Activated naive CD8-positive, alpha-beta T cell treated with anti-CD3 and anti-CD28 coated beads for 36 hours (primary cell): ENCODE data around the gene DPF3. TPM values are rescaled to one million over a fixed set of nuclear protein-coding genes. Genes with fewer than 3 reads are reported as not detected.
"Not testable (repeated sequence)": the region's sequence is repeated elsewhere in the genome, so short reads cannot be mapped to it uniquely, and the experiment has no call there.

Experiments
- DNase-seq: peaks from one replicate; pipeline ENCODE4 v3.0.0; 2021
- H3K27ac Mint-ChIP-seq: one replicate; pipeline ENCODE4 v1.8.0; 2022; ENCODE audit warnings: mild to moderate bottlenecking, moderate library complexity, mixed read lengths
- H3K27me3 Mint-ChIP-seq: one replicate; pipeline ENCODE4 v1.8.0; 2022; ENCODE audit warnings: mild to moderate bottlenecking, mixed read lengths
- H3K36me3 Mint-ChIP-seq: one replicate; pipeline ENCODE4 v1.8.0; 2021; ENCODE audit warnings: mild to moderate bottlenecking, mixed read lengths
- H3K4me1 Mint-ChIP-seq: one replicate; pipeline ENCODE4 v1.8.0; 2021; ENCODE audit warnings: mixed read lengths
- H3K4me3 Mint-ChIP-seq: one replicate; pipeline ENCODE4 v1.8.0; 2022; ENCODE audit warnings: mild to moderate bottlenecking, moderate library complexity, mixed read lengths
- H3K9me3 Mint-ChIP-seq: one replicate; pipeline ENCODE4 v1.8.0; 2022; ENCODE audit warnings: mixed read lengths
- total RNA-seq, 2 experiments: library from RNA; stranded (reverse); gene quantifications; one replicate each; pipeline ENCODE4 v1.2.3, GENCODE V29; 2021

Gene DPF3
- total RNA-seq, 2 experiments from 2014 or later = 1.1 to 1.3 TPM

DNA sequence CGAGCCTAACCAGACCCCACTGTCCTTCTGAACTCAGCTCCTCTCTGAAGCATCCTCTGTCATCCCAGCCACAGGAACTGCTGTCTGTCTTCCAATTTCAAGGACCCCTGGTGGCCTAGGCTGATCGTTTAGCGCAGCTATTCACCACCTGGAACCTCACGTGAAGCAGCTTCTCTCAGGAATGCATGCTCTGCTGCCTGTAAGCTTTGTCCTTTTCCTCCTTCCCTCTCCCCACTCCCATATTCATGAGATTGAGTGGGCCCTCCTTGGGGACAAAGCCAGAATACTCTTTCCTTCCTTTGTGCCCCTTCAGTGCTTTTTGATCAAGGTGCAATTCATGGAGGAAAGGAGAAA, 17.2 kb downstream of the DPF3 start:
- DNase-seq = no peak
- peaks cover 5% of the 10 kb centered on the region for H3K4me1 Mint-ChIP-seq
- H3K27ac Mint-ChIP-seq = no peak overlapping the region
- no peaks in the 10 kb centered on the region for H3K36me3 Mint-ChIP-seq
- peaks cover 3% of the 10 kb centered on the region for H3K9me3 Mint-ChIP-seq
- no peaks in the 10 kb centered on the region for H3K27me3 Mint-ChIP-seq
- no peak overlapping the region for H3K4me3 Mint-ChIP-seq

GRCh38 chr14:72876005-72876709, 17.7 kb downstream of the DPF3 start:
- Mint-ChIP-seq H3K36me3 (no peaks in the 10 kb centered on the region), H3K27me3 (no peaks in the 10 kb centered on the region), H3K9me3 (peaks cover 3% of the 10 kb centered on the region), H3K4me3 (no peak overlapping the region), H3K4me1 (peaks cover 5% of the 10 kb centered on the region), H3K27ac (no peak overlapping the region)
- no peak for DNase-seq

GRCh38 chr14:72870878-72871277, 23.0 kb downstream of the DPF3 start:
- not testable (repeated sequence) for H3K27ac Mint-ChIP-seq, H3K36me3 Mint-ChIP-seq, H3K9me3 Mint-ChIP-seq, H3K4me1 Mint-ChIP-seq, H3K27me3 Mint-ChIP-seq, H3K4me3 Mint-ChIP-seq, DNase-seq

DNA sequence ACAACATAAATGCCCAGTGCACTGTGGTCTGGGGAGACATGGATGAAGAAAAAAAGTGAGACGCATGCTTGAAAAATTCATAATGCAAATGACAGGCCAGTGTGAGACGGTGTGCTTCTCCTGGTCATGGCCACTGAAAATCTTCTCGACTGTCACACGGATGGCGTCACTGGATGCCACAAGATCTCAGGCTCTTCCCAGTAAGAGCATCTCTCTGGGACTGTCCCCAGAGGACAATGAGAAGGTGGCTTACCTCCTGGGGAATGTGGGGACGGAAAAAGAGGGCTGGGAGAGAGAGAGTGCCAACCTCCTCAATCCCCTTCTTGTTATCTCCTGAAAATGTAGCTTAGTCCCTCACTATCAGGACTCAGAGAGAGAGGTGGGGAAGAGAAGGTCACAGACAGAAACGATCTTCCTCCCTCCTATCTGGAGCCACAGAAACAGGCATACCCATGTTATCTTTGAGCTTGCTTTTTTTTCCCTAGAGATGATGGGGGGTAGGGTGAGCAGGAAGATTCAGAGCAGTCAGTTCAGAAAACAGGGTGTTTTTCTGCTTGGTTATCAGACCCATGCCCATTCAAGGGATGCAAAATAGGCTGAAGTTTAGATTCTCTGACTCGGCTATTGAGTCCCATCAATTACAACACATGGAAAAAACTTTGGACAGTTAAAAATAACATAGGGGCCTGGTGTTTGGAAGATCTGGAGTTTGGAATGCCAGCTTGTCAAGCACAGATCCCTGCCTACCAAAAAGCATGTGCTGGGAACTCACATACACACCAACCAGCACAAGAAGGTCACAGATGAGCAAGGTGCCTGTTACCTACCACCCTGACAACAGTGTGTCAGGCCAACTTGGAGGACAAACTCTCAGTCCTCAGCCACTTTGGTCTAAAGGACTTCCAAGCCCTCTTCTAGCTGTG, 24.2 kb downstream of the DPF3 start:
- Mint-ChIP-seq H3K9me3 (peaks cover 4% of the 10 kb centered on the region), H3K36me3 (no peaks in the 10 kb centered on the region), H3K27ac (no peak overlapping the region), H3K4me1 (no peaks in the 10 kb centered on the region), H3K4me3 (no peak overlapping the region), H3K27me3 (no peaks in the 10 kb centered on the region)
- DNase-seq = no peak

DNA sequence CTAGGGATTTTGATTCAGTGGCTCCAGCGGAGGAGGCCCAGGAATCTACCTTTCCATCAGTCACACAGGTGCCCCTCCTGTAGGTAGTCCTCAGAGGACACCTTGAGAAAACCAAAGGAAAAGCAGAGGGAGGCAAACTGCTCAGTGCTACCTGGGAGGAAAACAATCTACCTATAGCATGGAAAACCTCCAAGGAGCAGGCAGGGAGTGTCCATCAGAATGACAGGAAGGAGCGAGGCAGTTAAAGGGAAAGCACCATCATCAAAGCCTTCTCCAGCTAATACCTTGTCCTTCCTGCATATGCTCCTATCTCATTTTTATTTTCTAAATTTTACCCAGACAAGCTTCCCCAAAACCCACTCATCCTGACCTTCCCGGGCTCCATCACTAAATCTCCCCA, 25.4 kb downstream of the DPF3 start:
- H3K9me3 Mint-ChIP-seq = peaks cover 4% of the 10 kb centered on the region
- DNase-seq = no peak
- H3K36me3 Mint-ChIP-seq = no peaks in the 10 kb centered on the region
- H3K27me3 Mint-ChIP-seq = no peaks in the 10 kb centered on the region
- no peak overlapping the region for H3K4me3 Mint-ChIP-seq
- H3K4me1 Mint-ChIP-seq = no peaks in the 10 kb centered on the region
- H3K27ac Mint-ChIP-seq = no peak overlapping the region

- no peaks in the 10 kb centered on the region for H3K27me3 Mint-ChIP-seq
- no peak overlapping the region for H3K4me3 Mint-ChIP-seq
- no peaks in the 10 kb centered on the region for H3K4me1 Mint-ChIP-seq
- H3K9me3 Mint-ChIP-seq = no peaks in the 10 kb centered on the region
- no peak overlapping the region for H3K27ac Mint-ChIP-seq
- DNase-seq = no peak
- no peaks in the 10 kb centered on the region for H3K36me3 Mint-ChIP-seq
Measured at GRCh38 chr14:72864712-72865365, 29.1 kb downstream of the DPF3 start.

DNA sequence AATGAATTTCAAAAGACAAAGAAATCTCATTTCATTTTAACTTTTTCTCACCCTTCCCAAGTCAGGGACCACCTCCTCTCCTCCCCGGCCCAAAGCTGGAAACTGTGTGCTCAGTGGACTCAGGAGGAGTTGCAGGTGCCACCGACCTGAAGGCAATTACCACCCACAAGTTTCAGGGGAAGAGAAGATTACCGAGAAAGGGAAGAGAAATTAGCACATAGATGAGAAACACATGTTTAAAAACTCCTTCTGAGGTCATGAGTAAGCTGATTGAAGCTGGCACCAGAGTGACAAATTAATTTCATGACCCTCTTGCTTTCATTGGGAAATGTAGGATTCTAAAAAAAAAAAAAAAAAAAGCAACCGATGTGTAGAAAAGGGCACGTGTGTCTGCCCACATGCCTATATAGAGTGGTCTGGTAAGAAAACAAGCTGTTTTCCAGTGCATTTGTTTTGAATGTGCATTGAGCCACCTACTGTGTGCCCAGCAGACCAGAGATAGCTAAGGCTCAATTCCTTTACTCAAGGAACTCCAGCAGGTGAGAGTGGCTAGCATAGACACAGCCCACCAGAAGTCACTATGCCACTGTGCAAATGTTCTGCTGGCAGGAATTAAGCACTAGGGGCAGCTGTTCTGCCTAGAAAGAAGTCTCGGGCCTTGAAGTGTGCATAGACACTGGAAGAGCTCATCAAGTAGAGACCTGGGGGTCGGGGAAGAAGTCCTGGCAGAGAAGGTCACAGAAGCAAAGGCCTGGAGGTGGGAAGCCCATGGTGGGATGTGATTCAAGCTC, 30.5 kb downstream of the DPF3 start:
- Mint-ChIP-seq H3K27me3 (no peaks in the 10 kb centered on the region), H3K27ac (no peak overlapping the region)

GRCh38 chr14:72856530-72857266, 37.2 kb downstream of the DPF3 start:
- H3K27me3 Mint-ChIP-seq = no peaks in the 10 kb centered on the region
- no peak overlapping the region for H3K27ac Mint-ChIP-seq
- H3K36me3 Mint-ChIP-seq = no peaks in the 10 kb centered on the region
- no peak overlapping the region for H3K4me3 Mint-ChIP-seq
- no peak for DNase-seq
- H3K9me3 Mint-ChIP-seq = no peaks in the 10 kb centered on the region
- H3K4me1 Mint-ChIP-seq = peaks cover 7% of the 10 kb centered on the region

More for the DNA sequence above, 30.5 kb downstream of the DPF3 start:
- DNase-seq = no peak
- H3K4me3 Mint-ChIP-seq = no peak overlapping the region
- no peaks in the 10 kb centered on the region for H3K4me1 Mint-ChIP-seq
- no peaks in the 10 kb centered on the region for H3K36me3 Mint-ChIP-seq
- no peaks in the 10 kb centered on the region for H3K9me3 Mint-ChIP-seq

- DNase-seq = no peak
- Mint-ChIP-seq H3K9me3 (no peaks in the 10 kb centered on the region), H3K4me1 (peaks cover 7% of the 10 kb centered on the region), H3K27me3 (no peaks in the 10 kb centered on the region), H3K27ac (no peak overlapping the region), H3K4me3 (no peak overlapping the region), H3K36me3 (no peaks in the 10 kb centered on the region)
Measured at GRCh38 chr14:72855913-72856312, 38.0 kb downstream of the DPF3 start.

- Mint-ChIP-seq H3K27me3 (no peaks in the 10 kb centered on the region), H3K4me3 (no peak overlapping the region), H3K36me3 (no peaks in the 10 kb centered on the region), H3K9me3 (no peaks in the 10 kb centered on the region), H3K27ac (no peak overlapping the region), H3K4me1 (peaks cover 7% of the 10 kb centered on the region)
- no peak for DNase-seq
Measured at GRCh38 chr14:72852194-72852593, 41.7 kb downstream of the DPF3 start.

GRCh38 chr14:72851635-72852034, 42.3 kb downstream of the DPF3 start:
- no peaks in the 10 kb centered on the region for H3K9me3 Mint-ChIP-seq
- H3K27ac Mint-ChIP-seq = no peak overlapping the region
- H3K36me3 Mint-ChIP-seq = no peaks in the 10 kb centered on the region
- H3K4me3 Mint-ChIP-seq = no peak overlapping the region
- H3K4me1 Mint-ChIP-seq = peaks cover 7% of the 10 kb centered on the region
- DNase-seq = no peak
- no peaks in the 10 kb centered on the region for H3K27me3 Mint-ChIP-seq

DNA sequence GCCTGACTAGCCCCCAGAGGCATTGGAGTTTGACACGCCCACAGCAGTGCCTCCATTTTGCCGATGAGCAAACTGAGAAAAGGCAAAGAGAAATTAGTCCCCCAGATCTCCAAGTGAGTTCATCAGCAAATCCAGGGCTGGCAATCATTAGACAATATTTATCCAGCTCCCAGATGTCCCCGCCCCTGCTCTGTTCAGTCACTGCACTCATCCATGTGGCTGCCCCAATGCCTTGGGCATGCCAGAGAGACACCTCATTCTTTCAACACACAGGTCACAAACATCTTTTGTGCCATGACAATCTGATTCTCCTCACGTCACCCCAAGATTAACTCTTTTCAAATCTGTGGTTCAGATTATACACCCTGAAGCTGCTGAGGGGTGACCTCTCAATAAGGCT, 43.5 kb downstream of the DPF3 start:
- Mint-ChIP-seq H3K4me1 (no peaks in the 10 kb centered on the region), H3K9me3 (no peaks in the 10 kb centered on the region), H3K27ac (no peak overlapping the region), H3K27me3 (no peaks in the 10 kb centered on the region), H3K4me3 (no peak overlapping the region), H3K36me3 (no peaks in the 10 kb centered on the region)
- no peak for DNase-seq

GRCh38 chr14:72849222-72849621, 44.7 kb downstream of the DPF3 start:
- no peaks in the 10 kb centered on the region for H3K9me3 Mint-ChIP-seq
- no peak overlapping the region for H3K27ac Mint-ChIP-seq
- no peak overlapping the region for H3K4me3 Mint-ChIP-seq

DNA sequence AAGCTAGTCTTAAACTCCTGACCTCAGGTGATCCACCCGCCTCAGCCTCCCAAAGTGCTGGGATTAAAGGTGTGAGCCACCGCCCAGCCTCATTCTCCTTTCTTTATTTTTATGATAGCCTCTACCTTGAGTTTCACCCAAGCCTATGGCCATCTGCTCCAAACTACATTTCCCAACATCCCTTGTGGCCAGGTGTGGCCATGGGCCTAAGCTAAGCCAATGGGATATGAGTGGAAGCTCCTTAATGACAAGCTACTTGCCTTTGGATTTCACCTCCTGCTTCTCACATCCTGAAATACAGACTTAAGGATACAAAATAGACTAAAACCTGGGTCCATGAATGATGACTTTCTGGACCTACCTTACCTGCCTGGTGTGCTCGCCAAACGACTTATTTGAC, 46.2 kb downstream of the DPF3 start:
- H3K36me3 Mint-ChIP-seq = no peaks in the 10 kb centered on the region
- no peak overlapping the region for H3K27ac Mint-ChIP-seq
- no peaks in the 10 kb centered on the region for H3K9me3 Mint-ChIP-seq

More at GRCh38 chr14:72849222-72849621, 44.7 kb downstream of the DPF3 start:
- no peaks in the 10 kb centered on the region for H3K27me3 Mint-ChIP-seq
- no peaks in the 10 kb centered on the region for H3K36me3 Mint-ChIP-seq
- DNase-seq = no peak
- H3K4me1 Mint-ChIP-seq = no peaks in the 10 kb centered on the region

More for the DNA sequence above, 46.2 kb downstream of the DPF3 start:
- no peak for DNase-seq
- no peaks in the 10 kb centered on the region for H3K27me3 Mint-ChIP-seq
- no peaks in the 10 kb centered on the region for H3K4me1 Mint-ChIP-seq
- no peak overlapping the region for H3K4me3 Mint-ChIP-seq
